ENCODE results near the gene POLR1A.

POLR1A gene

GRCh38 chr2:86105252-86105968 lies at the start of gene POLR1A:
POLR1A (minus strand) TSS chr2:86105886; CDS start chr2:86105776, 110 bp downstream.
- peak; percentile 86 for DNase-seq (ENCODE audit: low read depth)

- no peak for DNase-seq (ENCODE audit: low read depth)
These were observed 44.8 kb upstream of the POLR1A start for GRCh38 chr2:86150502-86150901.

GRCh38 chr2:86147793-86148192 lies 42.1 kb upstream of the POLR1A start:
- no peak for DNase-seq (ENCODE audit: low read depth)

- no peak for DNase-seq (ENCODE audit: low read depth)
These were observed 38.4 kb upstream of the POLR1A start for GRCh38 chr2:86143926-86144685.

GRCh38 chr2:86143307-86143706 lies 37.6 kb upstream of the POLR1A start:
- DNase-seq (ENCODE audit: low read depth) = no peak

- DNase-seq (ENCODE audit: low read depth) = no peak
These were observed 37.0 kb upstream of the POLR1A start for GRCh38 chr2:86142436-86143257.

- no peak for DNase-seq (ENCODE audit: low read depth)
These were observed 35.3 kb upstream of the POLR1A start for GRCh38 chr2:86140969-86141392.

- DNase-seq (ENCODE audit: low read depth) = no peak
These were observed 34.3 kb upstream of the POLR1A start for GRCh38 chr2:86139981-86140380.

GRCh38 chr2:86138736-86139625 lies 33.3 kb upstream of the POLR1A start:
- no peak for DNase-seq (ENCODE audit: low read depth)

- DNase-seq (ENCODE audit: low read depth) = no peak
These were observed 30.5 kb upstream of the POLR1A start for GRCh38 chr2:86136141-86136540.

GRCh38 chr2:86135653-86136052 lies 30.0 kb upstream of the POLR1A start:
- no peak for DNase-seq (ENCODE audit: low read depth)

- DNase-seq (ENCODE audit: low read depth) = no peak
These were observed 29.0 kb upstream of the POLR1A start for GRCh38 chr2:86134709-86135108.

GRCh38 chr2:86124683-86125082 lies 19.0 kb upstream of the POLR1A start:
- no peak for DNase-seq (ENCODE audit: low read depth)

- DNase-seq (ENCODE audit: low read depth) = no peak
These were observed 17.7 kb upstream of the POLR1A start for GRCh38 chr2:86123328-86123925.

- DNase-seq (ENCODE audit: low read depth) = no peak
These were observed 12.4 kb upstream of the POLR1A start for GRCh38 chr2:86118130-86118529.

- no peak for DNase-seq (ENCODE audit: low read depth)
These were observed 1.3 kb upstream of the POLR1A start for GRCh38 chr2:86107031-86107430.

GRCh38 chr2:86105969-86106945 lies 571 bp upstream of the POLR1A start, which contains the start of gene PTCD3:
PTCD3 (plus strand) TSS chr2:86106235; CDS start chr2:86106248, 13 bp downstream.
- DNase-seq (ENCODE audit: low read depth) = peak; percentile 85

- no peak for DNase-seq (ENCODE audit: low read depth)
These were observed 3.5 kb downstream of the POLR1A start for GRCh38 chr2:86102157-86102556.

- DNase-seq (ENCODE audit: low read depth) = no peak
These were observed 7.8 kb downstream of the POLR1A start for GRCh38 chr2:86097913-86098312.

All from GM04503 (cell line).